ENCODE results near the gene NDOR1. TPM values are rescaled to one million over a fixed set of nuclear protein-coding genes. Genes with fewer than 3 reads are reported as not detected.

NDOR1 gene
- total RNA-seq, 4 donors from 2014 or later = 14.3 to 47.5 (median 22.0) TPM

- in situ Hi-C loops (cut with MboI; ENCODE audit: low pct_ligation_motif_present in 1 of 4, low pct_unique_long_range_greater_than_20kb in 1 of 4, low sequenced_read_pairs in 3 of 4) = no loop called here
Measured at GRCh38 chr9:137251490-137252268, 46.2 kb downstream of the NDOR1 start.

GRCh38 chr9:137252555-137253506 is 47.3 kb downstream of the NDOR1 start:
- TF ChIP-seq EP300 (IDR thresholded peaks at IDR 0.05; ENCODE audit: low read depth) = no peak
- no peak for TF ChIP-seq POLR2AphosphoS5 (IDR thresholded peaks at IDR 0.05)
- no peak for TF ChIP-seq POLR2A (IDR thresholded peaks at IDR 0.05)
- no peak for TF ChIP-seq CTCF (IDR thresholded peaks at IDR 0.05)
- Histone ChIP-seq H3K4me1 (peaks cover 21 to 31% (median 24%) of the 10 kb centered on the region in 4 donors), H3K27me3 (no peaks in the 10 kb centered on the region), H3K36me3 (peaks cover 0 to 6% (median 0%) of the 10 kb centered on the region in 4 donors), H3K9me3 (no peaks in the 10 kb centered on the region), H3K27ac (no peak overlapping the region), H3K4me3 (no peak overlapping the region)
- in situ Hi-C loops (cut with MboI; ENCODE audit: low pct_ligation_motif_present in 1 of 4, low pct_unique_long_range_greater_than_20kb in 1 of 4, low sequenced_read_pairs in 3 of 4) (no loop called here), intact Hi-C loops (cut with DNase I; ENCODE audit: low total_unique reads) (no loop called here)
- no peak for DNase-seq
- 72% methylated on average over 33 of the region's 35 CpGs; no CpG with 5 or more reads in 1 of the 2 donors for WGBS, 2 donors (ENCODE audit: low coverage in 1 of 2)

More at GRCh38 chr9:137251490-137252268, 46.2 kb downstream of the NDOR1 start:
- no peak overlapping the region for H3K27ac ChIP-seq
- 60 to 84% methylated on average over 2 to 21 of the region's 22 CpGs for whole genome bisulfite sequencing, 2 donors (ENCODE audit: low coverage in 1 of 2)
- no peak for TF ChIP-seq CTCF (IDR thresholded peaks at IDR 0.05)
- no peak for TF ChIP-seq POLR2AphosphoS5 (IDR thresholded peaks at IDR 0.05)
- TF ChIP-seq POLR2A (IDR thresholded peaks at IDR 0.05) = no peak
- TF ChIP-seq EP300 (IDR thresholded peaks at IDR 0.05; ENCODE audit: low read depth) = no peak
- H3K4me1 ChIP-seq = peaks cover 17 to 26% (median 20%) of the 10 kb centered on the region in 4 donors
- no peak overlapping the region for H3K4me3 ChIP-seq
- intact Hi-C loops (cut with DNase I; ENCODE audit: low total_unique reads) = no loop called here
- no peaks in the 10 kb centered on the region for H3K27me3 ChIP-seq
- H3K9me3 ChIP-seq = no peaks in the 10 kb centered on the region
- peaks cover 0 to 3% (median 0%) of the 10 kb centered on the region in 4 donors for H3K36me3 ChIP-seq
- no peak for DNase-seq

- no peak for TF ChIP-seq CTCF (IDR thresholded peaks at IDR 0.05)
- TF ChIP-seq POLR2AphosphoS5 (IDR thresholded peaks at IDR 0.05) = peak in 1 of 3 donors; percentile 24
- intact Hi-C loops (cut with DNase I; ENCODE audit: low total_unique reads) (no loop called here), in situ Hi-C loops (cut with MboI; ENCODE audit: low pct_ligation_motif_present in 1 of 4, low pct_unique_long_range_greater_than_20kb in 1 of 4, low sequenced_read_pairs in 3 of 4) (no loop called here)
- Histone ChIP-seq H3K4me1 (peaks cover 21 to 31% (median 24%) of the 10 kb centered on the region in 4 donors), H3K36me3 (peaks cover 0 to 6% (median 2%) of the 10 kb centered on the region in 4 donors), H3K9me3 (no peaks in the 10 kb centered on the region), H3K27ac (peak overlapping the region; percentile 88 to 91 (median 89)), H3K4me3 (peak overlapping the region; percentile 67 to 98 (median 92)), H3K27me3 (no peaks in the 10 kb centered on the region)
- no peak for DNase-seq
- WGBS, 2 donors (ENCODE audit: low coverage in 1 of 2) = 45% methylated on average over 20 of the region's 21 CpGs; no CpG with 5 or more reads in 1 of the 2 donors
Measured at GRCh38 chr9:137253717-137254623, 48.5 kb downstream of the NDOR1 start.

Data from transverse colon (tissue), 4 donors.